Stimulated activated CD8-positive, alpha-beta memory T cell treated with anti-CD3 and anti-CD28 coated beads, Interleukin-15, amount 100 ng/mL, for 1 hour (primary cell): Measurements from ENCODE around the gene LDLR.

Source experiments
- DNase-seq: peaks from one replicate; pipeline ENCODE4 v3.0.0-alpha.2; 2020; ENCODE audit warnings: low read depth

LDLR gene

DNA sequence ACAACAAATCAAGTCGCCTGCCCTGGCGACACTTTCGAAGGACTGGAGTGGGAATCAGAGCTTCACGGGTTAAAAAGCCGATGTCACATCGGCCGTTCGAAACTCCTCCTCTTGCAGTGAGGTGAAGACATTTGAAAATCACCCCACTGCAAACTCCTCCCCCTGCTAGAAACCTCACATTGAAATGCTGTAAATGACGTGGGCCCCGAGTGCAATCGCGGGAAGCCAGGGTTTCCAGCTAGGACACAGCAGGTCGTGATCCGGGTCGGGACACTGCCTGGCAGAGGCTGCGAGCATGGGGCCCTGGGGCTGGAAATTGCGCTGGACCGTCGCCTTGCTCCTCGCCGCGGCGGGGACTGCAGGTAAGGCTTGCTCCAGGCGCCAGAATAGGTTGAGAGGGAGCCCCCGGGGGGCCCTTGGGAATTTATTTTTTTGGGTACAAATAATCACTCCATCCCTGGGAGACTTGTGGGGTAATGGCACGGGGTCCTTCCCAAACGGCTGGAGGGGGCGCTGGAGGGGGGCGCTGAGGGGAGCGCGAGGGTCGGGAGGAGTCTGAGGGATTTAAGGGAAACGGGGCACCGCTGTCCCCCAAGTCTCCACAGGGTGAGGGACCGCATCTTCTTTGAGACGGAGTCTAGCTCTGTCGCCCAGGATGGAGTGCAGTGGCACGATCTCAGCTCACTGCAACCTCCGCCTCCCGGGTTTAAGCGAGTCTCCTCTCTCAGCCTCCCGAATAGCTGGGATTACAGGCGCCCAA lies at the start of gene LDLR:
Gene LDLR (plus strand): TSS at position 210 of the 760 bp plus-strand sequence. CDS start 86 bp downstream, at position 296.
- no peak for DNase-seq

DNA sequence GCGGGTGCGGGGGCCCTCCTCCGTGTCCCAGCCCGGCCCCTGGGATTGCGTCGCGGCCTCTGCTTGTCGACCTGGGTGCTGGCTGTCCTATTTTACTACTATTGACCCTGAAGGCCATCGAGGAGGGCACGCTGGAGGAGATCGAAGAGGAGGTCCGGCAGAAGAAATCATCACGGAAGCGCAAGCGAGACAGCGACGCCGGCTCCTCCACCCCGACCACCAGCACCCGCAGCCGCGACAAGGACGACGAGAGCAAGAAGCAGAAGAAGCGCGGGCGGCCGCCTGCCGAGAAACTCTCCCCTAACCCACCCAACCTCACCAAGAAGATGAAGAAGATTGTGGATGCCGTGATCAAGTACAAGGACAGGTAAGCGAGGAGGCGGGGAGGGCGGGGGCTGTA lies 48.1 kb upstream of the LDLR start:
- DNase-seq = no peak

DNA sequence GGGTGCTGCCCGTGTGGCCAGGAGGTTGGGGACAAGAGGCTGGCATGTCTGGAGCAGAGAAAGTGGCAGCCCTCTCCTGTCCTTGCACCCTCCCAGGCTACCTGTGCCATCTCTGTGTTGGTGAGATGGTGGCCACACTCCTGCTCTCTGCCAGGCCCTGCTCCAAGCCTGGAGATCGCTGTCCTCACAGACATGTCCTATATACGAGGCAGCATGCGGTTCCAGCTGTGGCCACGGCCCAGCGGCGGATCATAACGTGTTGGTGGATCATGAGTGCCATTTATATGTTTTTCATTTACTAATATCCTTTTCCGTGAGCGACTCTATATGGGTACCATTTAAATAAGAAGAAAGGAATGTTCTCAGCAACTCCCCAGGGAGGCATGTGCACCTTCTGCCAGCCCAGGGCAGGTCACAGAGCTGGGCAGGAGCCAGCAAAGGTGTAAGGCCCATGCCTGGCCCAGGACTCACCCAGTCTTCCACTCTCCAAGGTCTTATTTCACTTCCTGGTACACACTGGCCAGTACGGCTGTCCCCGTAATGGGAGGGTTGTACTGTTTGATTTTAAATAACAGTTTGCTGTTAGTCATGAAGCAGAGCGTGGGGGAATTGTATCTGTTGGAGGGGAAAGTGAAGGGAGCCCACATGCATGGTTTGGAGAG lies 47.2 kb upstream of the LDLR start:
- DNase-seq = no peak

DNA sequence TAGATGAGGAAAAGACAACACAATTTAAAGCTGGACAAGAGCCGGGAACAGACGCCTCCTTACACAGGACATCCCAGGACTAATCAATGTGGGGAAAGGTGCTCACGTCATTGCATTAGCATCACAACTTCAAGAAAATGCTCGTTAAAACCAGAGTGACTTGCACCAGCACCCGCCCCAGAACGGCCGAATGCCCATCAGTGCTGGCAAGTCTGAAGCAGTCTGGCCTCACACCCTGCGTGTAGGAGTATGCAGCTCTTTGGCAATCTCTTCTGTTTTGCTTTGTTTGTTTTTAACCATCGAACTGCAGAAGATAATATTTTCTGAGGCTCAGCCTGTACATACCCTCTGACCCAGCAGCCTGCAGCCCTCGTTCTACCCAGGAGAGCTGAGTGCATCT lies 44.8 kb upstream of the LDLR start:
- DNase-seq = no peak

DNA sequence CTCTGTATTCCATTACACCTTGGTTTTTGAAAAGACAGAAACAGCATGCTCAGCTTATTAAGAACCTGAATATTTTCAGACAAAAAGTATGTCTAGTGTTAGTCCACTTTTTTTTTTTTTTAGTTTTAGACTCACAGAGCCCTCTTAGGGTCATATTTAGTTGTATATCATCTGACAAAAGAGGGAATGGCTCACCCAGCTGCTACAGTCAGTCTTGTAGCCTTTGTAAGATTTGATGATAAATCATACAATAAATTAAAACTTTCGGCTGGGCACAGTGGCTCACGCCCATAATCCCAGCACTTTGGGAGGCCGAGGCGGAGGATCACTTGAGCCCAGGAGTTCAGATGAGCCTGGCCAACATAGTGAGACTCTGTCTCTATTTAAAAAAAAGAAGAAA lies 43.7 kb upstream of the LDLR start:
- DNase-seq = no peak

DNA sequence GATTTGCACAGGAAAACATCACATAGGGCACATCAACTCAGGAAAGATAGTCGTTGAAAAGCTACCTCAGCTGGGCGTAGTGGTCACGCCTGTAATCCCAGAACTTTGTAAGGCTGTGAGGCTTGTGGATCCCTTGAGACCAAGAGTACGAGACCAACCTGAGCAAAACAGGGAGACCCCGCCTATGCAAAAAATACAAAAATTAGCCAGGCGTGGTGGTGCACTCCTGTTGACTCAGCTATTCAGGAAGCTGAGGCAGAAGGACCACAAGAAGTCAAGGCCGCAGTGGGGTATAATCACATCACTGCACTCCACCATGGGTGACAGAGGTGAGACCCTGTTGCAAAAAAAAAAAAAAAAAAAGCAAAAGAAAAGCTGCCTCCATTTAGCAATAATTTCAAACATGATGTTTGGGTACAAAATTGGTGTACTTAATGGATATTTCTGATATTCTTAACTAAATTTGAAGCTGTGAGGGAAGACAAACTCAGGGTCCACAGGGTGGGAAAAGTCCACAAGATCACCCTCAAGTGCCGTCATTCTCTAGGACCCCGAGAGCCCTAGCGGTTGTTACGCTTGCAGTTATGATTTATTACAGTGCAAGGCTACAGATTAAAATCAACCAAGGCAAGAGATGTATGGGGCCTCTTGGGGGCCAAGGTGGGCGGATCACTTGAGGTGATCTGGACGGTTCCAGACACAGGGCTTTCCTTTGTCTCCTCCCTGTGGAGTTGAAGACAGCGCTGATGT lies 42.5 kb upstream of the LDLR start:
- no peak for DNase-seq

DNA sequence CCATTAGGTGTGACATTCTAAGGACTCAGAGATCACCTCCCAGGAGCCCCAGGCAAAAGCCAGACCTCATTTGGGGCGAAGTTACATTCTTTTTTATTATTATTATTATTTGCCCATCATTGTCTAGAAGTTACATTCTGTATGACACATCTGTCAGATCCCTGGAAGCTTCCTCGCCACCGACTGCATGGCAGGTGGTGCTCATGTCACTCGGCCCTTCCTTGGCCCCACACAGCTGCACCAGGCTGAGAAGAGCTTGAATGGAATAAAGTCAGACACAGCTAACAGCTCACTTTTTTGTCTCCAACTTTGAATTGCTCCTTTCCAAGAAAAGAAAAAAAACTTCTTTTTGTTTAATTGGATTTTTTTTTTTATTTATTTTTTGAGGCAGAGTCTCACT lies 41.4 kb upstream of the LDLR start:
- DNase-seq = no peak

DNA sequence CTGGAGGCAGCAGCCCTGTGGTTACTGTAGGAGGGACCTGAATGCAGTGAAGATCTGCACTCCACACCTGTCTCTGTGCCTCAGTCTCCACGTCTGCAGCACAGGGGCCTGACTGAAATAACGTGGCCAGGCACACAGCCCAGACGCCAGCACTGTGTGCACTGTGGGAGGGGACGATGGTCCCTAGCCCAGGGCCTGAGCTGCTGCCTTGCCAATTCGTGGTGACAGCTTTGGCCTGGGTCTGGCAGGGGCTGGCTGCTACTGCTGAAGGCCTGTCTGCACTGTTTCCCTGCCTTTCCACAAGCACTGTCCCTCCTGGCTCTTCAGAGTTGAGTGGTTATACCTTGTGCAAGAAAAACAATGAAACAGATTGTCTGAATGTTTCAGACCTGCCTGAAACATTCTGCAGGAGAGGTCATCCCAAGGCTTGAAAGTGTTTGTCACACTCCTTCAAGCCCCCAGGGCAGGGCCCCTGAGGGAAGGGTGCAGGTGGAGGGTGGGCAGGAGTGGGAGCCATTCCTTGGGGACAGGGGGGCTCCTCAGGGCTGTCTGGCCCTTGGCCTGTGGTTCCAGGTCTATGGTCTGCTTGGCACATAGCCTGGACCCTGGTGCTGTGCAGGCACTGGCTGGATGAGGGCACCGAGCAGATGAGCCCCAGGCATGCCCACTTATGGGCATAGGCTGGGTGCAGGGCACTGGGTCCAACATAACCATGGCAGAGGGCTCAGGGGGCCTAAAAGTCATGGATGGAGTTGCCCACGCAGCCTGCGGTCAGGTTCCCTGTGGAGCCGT lies 38.7 kb upstream of the LDLR start:
- DNase-seq = no peak

DNA sequence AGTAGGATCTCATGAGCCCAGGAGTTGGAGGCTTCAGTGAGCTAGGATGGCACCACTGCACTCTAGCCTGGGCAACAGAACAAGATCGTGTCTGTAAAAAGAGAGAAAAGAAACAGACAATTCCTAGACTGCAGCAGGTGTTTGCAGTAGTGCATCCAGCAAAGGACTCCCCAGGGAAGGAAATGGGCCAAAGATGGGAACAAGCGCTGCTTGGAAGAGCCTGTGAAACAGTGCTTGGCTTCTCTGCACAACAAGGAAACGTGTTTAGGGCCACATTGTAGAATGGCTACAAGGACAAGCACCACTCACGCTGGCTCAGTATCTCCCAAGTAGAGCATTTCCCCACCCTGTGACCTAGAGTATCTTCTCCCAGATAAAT lies 35.5 kb upstream of the LDLR start:
- DNase-seq = no peak

DNA sequence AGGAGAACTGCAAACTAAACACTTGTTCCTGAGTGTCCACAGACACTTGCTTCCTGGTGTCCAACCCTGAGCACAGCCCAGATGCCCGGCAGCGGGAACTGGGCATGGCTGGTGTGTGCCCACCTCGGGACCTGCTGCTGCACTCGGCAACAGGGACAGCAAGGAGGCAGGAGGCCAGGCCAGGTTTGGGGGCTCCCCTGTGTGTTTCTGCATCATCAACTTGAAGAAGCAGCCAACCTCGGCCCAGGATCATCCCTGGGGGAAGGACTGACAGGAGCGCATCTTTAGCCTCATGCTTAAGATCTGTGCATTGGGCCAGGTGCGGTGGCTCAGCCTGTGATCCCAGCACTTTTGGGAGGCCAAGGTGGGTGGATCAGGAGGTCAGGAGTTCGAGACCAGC lies 35.1 kb upstream of the LDLR start:
- DNase-seq = no peak

DNA sequence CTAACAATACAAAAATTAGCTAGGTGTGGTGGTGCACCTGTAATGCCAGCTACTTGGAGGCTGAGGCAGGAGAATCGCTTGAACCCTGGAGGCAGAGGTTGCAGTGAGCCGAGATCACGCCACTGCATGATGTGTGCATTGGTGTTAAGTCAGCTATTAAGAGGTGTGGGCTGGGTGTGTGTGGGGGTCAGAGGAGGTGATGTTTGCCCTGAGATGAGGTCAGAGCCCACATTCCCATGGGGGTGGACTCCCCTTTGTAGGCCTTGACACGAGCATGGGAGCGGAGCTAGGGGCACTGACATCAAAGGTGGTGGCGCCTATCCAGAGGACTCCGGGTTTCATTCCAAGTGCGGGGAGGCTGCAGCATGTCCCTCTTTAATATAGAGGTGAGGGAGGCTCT lies 34.6 kb upstream of the LDLR start:
- no peak for DNase-seq

DNA sequence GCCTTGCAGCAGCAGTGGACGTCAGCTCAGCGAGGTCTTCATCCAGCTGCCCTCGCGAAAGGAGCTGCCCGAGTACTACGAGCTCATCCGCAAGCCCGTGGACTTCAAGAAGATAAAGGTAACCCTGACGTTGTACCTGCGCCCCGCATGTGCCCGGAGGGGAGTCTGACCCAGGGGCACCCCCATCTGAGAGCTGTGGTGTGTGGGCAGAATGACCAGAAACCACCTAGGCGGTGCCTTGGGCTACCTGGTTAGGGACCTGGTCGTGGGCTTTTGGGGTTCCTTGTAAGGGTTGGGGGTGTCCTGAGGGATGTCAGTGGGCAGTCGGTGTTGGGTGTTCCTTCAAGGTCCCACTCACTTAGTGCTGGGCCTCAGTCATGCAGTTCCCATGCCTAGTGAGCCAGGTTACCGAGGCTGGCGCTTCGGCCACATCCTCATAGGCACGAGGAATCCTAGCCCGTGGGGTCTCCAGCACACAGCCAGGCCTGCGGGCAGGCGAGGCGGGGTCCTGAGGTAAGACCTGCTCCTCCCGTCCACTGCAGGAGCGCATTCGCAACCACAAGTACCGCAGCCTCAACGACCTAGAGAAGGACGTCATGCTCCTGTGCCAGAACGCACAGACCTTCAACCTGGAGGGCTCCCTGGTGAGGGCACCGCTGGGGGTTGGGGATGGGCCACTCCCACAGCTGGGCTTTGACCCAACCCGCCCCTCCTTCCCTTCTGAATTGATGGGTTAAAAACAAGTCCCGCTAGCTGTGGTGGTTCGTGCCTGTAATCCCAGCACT lies 30.8 kb upstream of the LDLR start:
- no peak for DNase-seq

DNA sequence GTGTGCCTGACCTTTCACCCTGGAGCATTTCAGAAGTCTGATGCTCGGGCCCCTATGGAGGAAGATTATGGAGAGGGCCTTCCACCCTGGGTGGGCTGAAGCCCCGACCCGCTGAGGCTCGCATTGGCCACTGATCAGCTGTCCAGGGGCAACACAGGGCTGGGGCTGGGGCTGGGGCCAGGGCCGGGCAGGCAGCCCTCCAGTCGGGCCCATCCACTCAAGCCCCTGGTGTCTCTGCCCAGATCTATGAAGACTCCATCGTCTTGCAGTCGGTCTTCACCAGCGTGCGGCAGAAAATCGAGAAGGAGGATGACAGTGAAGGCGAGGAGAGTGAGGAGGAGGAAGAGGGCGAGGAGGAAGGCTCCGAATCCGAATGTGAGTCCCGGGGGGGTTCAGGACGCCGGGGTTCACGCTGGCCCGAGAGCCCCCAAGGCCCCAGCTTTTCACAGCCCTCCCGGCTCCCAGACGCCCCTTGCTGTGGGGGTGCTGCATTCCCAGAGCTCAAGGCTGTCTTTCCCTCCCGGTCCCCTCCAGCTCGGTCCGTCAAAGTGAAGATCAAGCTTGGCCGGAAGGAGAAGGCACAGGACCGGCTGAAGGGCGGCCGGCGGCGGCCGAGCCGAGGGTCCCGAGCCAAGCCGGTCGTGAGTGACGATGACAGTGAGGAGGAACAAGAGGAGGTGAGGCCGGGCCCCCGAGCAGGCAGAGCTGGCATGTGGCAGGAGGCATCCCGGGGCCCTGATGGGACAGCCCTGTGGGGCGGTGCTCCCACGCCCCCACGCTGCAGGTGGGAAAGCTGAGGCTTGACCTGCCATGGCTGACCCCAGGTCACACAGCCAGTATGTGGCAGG lies 29.5 kb upstream of the LDLR start:
- no peak for DNase-seq

DNA sequence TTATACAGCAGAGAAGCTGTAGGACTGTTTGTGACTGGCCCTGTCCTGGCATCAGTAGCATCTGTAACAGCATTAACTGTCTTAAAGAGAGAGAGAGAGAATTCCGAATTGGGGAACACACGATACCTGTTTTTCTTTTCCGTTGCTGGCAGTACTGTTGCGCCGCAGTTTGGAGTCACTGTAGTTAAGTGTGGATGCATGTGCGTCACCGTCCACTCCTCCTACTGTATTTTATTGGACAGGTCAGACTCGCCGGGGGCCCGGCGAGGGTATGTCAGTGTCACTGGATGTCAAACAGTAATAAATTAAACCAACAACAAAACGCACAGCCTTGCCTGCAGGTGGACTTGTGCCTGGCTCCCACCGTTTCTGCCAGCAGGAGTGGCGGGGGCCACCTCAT lies 27.3 kb upstream of the LDLR start:
- no peak for DNase-seq

DNA sequence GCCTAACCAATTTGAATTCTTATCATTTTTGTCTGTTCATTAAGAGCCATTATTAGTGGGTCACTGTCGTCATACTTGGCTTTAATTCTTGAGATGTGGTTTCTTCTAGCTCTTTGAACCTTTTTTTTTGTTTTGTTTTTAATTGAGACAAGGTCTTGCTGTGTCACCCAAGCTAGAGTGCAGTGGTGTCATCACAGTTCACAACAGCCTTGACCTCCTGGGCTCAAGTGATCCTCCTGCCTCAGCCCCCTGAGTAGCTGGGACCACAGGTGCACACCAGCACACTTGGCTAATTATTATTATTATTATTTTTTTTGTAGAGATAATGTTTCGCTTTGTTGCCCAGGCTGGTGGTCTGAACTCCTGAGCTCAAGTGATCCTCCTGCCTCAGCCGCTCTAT lies 25.8 kb upstream of the LDLR start:
- DNase-seq = no peak

DNA sequence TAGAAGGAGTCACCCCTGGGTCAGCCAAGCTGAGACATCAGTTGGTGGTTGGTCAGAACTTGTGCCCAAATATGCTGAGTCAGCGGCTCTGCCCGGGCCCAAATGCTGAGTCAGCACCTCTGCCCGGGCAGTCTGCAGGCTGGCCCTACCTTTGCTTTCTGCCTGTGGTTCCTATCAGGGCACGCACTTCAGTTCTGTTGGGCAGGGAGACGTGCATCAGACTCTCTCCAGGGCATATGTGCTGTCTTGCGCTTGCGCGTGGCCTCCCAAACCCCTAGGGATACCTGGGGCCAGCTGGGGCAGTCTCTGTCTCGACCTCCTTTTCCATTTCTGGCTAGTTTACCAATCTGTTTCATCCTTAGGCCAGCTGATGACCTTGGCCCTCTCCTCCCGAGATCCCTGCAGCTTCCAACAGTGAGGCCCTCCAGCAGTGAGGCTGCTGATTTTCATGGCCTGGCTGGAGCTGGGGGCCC lies 24.4 kb upstream of the LDLR start:
- DNase-seq = no peak

DNA sequence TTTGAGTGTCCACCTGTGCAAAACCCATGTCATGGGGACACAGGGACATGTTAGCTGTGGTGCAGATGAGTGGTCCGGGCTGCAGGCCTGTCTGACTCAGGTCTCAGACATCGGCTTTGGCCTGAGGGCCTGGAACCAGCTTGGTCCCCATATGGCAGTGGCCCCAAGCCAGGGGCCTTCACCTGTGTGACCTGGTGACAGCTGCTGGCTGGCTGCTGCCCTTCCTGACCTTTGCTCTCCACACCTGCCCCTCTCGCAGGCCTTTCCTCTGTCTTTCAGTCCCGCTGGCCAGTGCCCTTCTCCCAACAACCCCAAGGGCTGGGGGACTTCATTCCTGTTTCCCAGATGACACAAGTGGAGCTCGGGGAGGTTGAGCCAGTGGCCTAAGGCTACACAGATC lies 22.9 kb upstream of the LDLR start:
- DNase-seq = no peak

DNA sequence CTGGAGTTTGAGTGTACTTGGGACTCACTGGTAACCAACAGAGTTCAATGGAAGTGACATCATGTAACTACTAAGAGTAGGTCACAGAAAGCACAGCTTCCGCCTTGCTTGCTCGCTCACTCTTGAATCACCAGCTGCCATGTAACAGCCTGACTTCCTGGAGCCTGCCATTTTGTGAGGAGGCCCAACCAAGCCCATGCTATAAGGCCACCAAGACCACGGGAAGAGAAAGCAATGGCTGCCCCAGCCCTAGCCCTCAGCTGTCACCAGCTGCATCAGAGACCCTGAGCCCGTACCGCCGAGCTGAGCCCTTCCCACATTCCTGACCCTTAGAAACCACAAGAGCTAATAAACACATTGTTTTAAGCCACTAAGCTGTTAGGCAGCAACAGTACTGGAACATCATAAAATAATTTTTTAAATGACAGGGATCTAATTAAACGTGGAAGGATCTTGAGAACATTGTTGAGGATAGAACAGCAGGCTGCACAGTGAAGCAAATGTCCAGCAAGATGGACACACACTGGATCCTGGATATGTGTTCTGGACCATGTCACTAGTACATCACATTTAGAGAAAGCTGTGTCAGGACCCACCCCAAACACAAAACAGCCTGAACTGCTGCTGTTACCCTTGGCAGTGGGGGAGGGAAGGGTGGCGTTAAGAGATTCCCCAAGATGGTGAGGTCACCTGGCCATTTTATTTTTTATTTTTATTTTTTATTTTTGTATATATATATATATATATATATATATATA lies 21.7 kb upstream of the LDLR start:
- DNase-seq = no peak

DNA sequence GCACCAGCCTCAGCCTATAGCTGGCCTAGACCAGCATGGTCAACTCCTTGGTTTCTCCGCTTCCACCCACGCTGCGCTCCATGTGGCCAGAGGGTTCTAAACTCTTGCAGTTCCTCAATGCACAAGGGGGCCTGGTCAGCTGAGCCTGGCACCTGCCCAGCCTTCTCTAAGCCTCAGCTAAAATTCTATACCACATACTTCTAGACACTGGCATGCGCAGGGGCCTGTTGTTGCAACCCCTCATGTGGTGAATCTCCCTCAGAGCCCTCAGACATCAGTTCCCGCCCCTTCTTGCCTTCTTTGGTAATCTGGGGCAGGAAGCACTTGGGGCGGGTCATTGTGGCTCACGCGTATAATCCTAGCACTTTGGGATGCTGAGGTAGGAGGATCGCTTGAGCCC lies 19.7 kb upstream of the LDLR start:
- DNase-seq = no peak

DNA sequence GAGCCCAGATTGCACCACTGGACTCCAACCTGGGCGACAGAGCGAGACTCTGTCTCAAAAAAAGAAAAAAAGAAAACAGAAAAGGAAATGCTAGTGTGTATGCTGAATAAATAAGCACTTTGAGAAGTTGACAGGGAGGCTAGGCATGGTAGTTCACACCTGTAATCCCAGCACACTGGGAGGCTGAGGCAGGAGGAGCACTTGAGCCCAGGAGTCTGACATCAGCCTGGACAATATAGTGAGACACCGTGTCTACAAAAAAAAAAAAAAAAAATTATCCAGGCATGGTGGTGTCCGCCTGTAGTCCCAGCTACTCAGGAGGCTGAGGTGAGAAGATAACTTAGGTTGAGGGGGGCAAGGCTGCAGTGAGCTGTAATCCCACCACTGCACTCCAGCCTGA lies 19.1 kb upstream of the LDLR start:
- no peak for DNase-seq
